HG02642 (cell line): ENCODE results near the gene VRK3.
A peak's percentile ranks its signal among the peaks of the same experiment; 100 is the strongest.

ENCODE experiments used
- ATAC-seq: cut with Tn5 transposase; IDR thresholded peaks from one replicate; pipeline ENCODE4 v1.9.1; 2021; ENCODE audit warnings: mild to moderate bottlenecking; ENCODE audit not compliant: unreplicated experiment, poor library complexity

The VRK3 gene

GRCh38 chr19:50030937-50031336, 5.8 kb upstream of the VRK3 start:
- no peak for ATAC-seq

GRCh38 chr19:50030225-50030624, 5.1 kb upstream of the VRK3 start:
- no peak for ATAC-seq

- ATAC-seq: no peak
Measured at GRCh38 chr19:50026550-50026906, 1.4 kb upstream of the VRK3 start.

- ATAC-seq: peak; percentile 68
Measured at GRCh38 chr19:50025794-50026549, 800 bp upstream of the VRK3 start, which contains the start of gene ZNF473. Gene ZNF473 (plus strand): TSS chr19:50026005. CDS start chr19:50031083, 5,078 bp downstream.

- no peak for ATAC-seq
Measured at GRCh38 chr19:50024719-50025021, 502 bp downstream of the VRK3 start.

GRCh38 chr19:50022823-50023222, 2.3 kb downstream of the VRK3 start:
- ATAC-seq: no peak

- no peak for ATAC-seq
Measured at GRCh38 chr19:50020481-50020880, 4.7 kb downstream of the VRK3 start.

- ATAC-seq: no peak
Measured at GRCh38 chr19:50016225-50016807, 8.9 kb downstream of the VRK3 start.

GRCh38 chr19:50008532-50008931, 16.6 kb downstream of the VRK3 start:
- ATAC-seq: no peak

GRCh38 chr19:50007947-50008346, 17.2 kb downstream of the VRK3 start:
- ATAC-seq: no peak

- ATAC-seq: no peak
Measured at GRCh38 chr19:50007170-50007569, 18.0 kb downstream of the VRK3 start.

GRCh38 chr19:50005428-50005827, 19.7 kb downstream of the VRK3 start:
- ATAC-seq: no peak

GRCh38 chr19:50003810-50004419, 21.3 kb downstream of the VRK3 start:
- no peak for ATAC-seq

- ATAC-seq: no peak
Measured at GRCh38 chr19:50003254-50003788, 21.9 kb downstream of the VRK3 start.

- ATAC-seq: no peak
Measured at GRCh38 chr19:50002386-50002960, 22.7 kb downstream of the VRK3 start.

GRCh38 chr19:50001775-50002174, 23.4 kb downstream of the VRK3 start:
- ATAC-seq: no peak

- no peak for ATAC-seq
Measured at GRCh38 chr19:50000841-50001557, 24.2 kb downstream of the VRK3 start.

GRCh38 chr19:50000038-50000840, 24.9 kb downstream of the VRK3 start:
- no peak for ATAC-seq

GRCh38 chr19:49999371-50000010, 25.7 kb downstream of the VRK3 start:
- ATAC-seq: no peak
